Measurements from ENCODE around the gene CBLN3.

The CBLN3 gene

GRCh38 chr14:24392325-24393091, 37.0 kb downstream of the CBLN3 start:
- Histone ChIP-seq H3K4me1 (ENCODE audit: insufficient read depth, low read length, severe bottlenecking) (peaks cover 35% of the 10 kb centered on the region), H3K4me3 (ENCODE audit: low read depth, low read length, poor library complexity, severe bottlenecking) (no peak overlapping the region), H3K79me2 (ENCODE audit: insufficient read depth, low read length) (no peaks in the 10 kb centered on the region), H4K20me1 (ENCODE audit: insufficient read depth, low read length) (no peaks in the 10 kb centered on the region), H3K9me2 (ENCODE audit: low read depth, low read length) (no peaks in the 10 kb centered on the region), H2AFZ (ENCODE audit: low read length) (no peak overlapping the region), H3K27ac (ENCODE audit: low read depth, low read length, poor library complexity, severe bottlenecking) (no peak overlapping the region), H3K4me2 (ENCODE audit: low read length) (0 out of 2 replicates have a peak overlapping the region, but pooled peaks have one; percentile 31), H3F3A (ENCODE audit: insufficient read depth, low read length) (no peaks in the 10 kb centered on the region), H3K9ac (ENCODE audit: low read length) (no peak overlapping the region; the same call in 1 of the 2 replicates), H3K36me3 (ENCODE audit: insufficient read depth, low read length) (no peaks in the 10 kb centered on the region), H3K27me3 (ENCODE audit: insufficient read depth, low read length) (peaks cover 8% of the 10 kb centered on the region; the same call in 1 of the 2 replicates), H3K9me3 (ENCODE audit: low read length) (no peaks in the 10 kb centered on the region)
- no peak for TF ChIP-seq EZH2 (IDR thresholded peaks at IDR 0.05; ENCODE audit: borderline replicate concordance, low read length)
- peak; percentile 24; the same call in 1 of the 2 replicates for TF ChIP-seq CTCF (IDR thresholded peaks at IDR 0.05; ENCODE audit: low read length)

GRCh38 chr14:24390701-24391468, 38.6 kb downstream of the CBLN3 start:
- Histone ChIP-seq H3F3A (ENCODE audit: insufficient read depth, low read length) (no peaks in the 10 kb centered on the region), H3K4me3 (ENCODE audit: low read depth, low read length, poor library complexity, severe bottlenecking) (no peak overlapping the region)
- no peak for TF ChIP-seq CTCF (IDR thresholded peaks at IDR 0.05; ENCODE audit: low read length)
- TF ChIP-seq EZH2 (IDR thresholded peaks at IDR 0.05; ENCODE audit: borderline replicate concordance, low read length): no peak

GRCh38 chr14:24389226-24389848, 40.1 kb downstream of the CBLN3 start:
- H3F3A ChIP-seq (ENCODE audit: insufficient read depth, low read length): no peaks in the 10 kb centered on the region
- no peak overlapping the region for H3K4me3 ChIP-seq (ENCODE audit: low read depth, low read length, poor library complexity, severe bottlenecking)
- no peak overlapping the region for H3K27ac ChIP-seq (ENCODE audit: low read depth, low read length, poor library complexity, severe bottlenecking)
- H3K27me3 ChIP-seq (ENCODE audit: insufficient read depth, low read length): peaks cover 8% of the 10 kb centered on the region; the same call in 1 of the 2 replicates
- H3K9me3 ChIP-seq (ENCODE audit: low read length): no peaks in the 10 kb centered on the region
- H3K79me2 ChIP-seq (ENCODE audit: insufficient read depth, low read length): no peaks in the 10 kb centered on the region
- H3K9ac ChIP-seq (ENCODE audit: low read length): no peak overlapping the region
- peak overlapping the region; percentile 11; the same call in 1 of the 2 replicates for H3K4me2 ChIP-seq (ENCODE audit: low read length)
- TF ChIP-seq CTCF (IDR thresholded peaks at IDR 0.05; ENCODE audit: low read length): no peak
- no peak for TF ChIP-seq EZH2 (IDR thresholded peaks at IDR 0.05; ENCODE audit: borderline replicate concordance, low read length)
- H3K36me3 ChIP-seq (ENCODE audit: insufficient read depth, low read length): no peaks in the 10 kb centered on the region
- no peak overlapping the region for H2AFZ ChIP-seq (ENCODE audit: low read length)
- no peaks in the 10 kb centered on the region for H4K20me1 ChIP-seq (ENCODE audit: insufficient read depth, low read length)
- no peaks in the 10 kb centered on the region for H3K9me2 ChIP-seq (ENCODE audit: low read depth, low read length)
- H3K4me1 ChIP-seq (ENCODE audit: insufficient read depth, low read length, severe bottlenecking): peaks cover 35% of the 10 kb centered on the region

More at GRCh38 chr14:24390701-24391468, 38.6 kb downstream of the CBLN3 start:
- no peaks in the 10 kb centered on the region for H3K79me2 ChIP-seq (ENCODE audit: insufficient read depth, low read length)
- H3K9ac ChIP-seq (ENCODE audit: low read length): no peak overlapping the region
- no peaks in the 10 kb centered on the region for H3K36me3 ChIP-seq (ENCODE audit: insufficient read depth, low read length)
- no peak overlapping the region for H2AFZ ChIP-seq (ENCODE audit: low read length)
- H4K20me1 ChIP-seq (ENCODE audit: insufficient read depth, low read length): no peaks in the 10 kb centered on the region
- H3K4me2 ChIP-seq (ENCODE audit: low read length): peak overlapping the region; percentile 7; the same call in 1 of the 2 replicates
- peaks cover 35% of the 10 kb centered on the region for H3K4me1 ChIP-seq (ENCODE audit: insufficient read depth, low read length, severe bottlenecking)
- H3K9me2 ChIP-seq (ENCODE audit: low read depth, low read length): no peaks in the 10 kb centered on the region
- H3K27me3 ChIP-seq (ENCODE audit: insufficient read depth, low read length): peaks cover 8% of the 10 kb centered on the region; the same call in 1 of the 2 replicates
- no peaks in the 10 kb centered on the region for H3K9me3 ChIP-seq (ENCODE audit: low read length)
- no peak overlapping the region for H3K27ac ChIP-seq (ENCODE audit: low read depth, low read length, poor library complexity, severe bottlenecking)

Measured in OCI-LY1 (cell line).